Measurements from ENCODE around the gene RAD51AP2. TPM values are rescaled to one million over a fixed set of nuclear protein-coding genes. Genes with fewer than 3 reads are reported as not detected.

The RAD51AP2 gene
- total and polyA plus RNA-seq, 2 of the 13 experiments (the other 11 are each of a cell fraction or from before 2014, with no cell fraction given): 0.11 to 0.12 TPM

DNA sequence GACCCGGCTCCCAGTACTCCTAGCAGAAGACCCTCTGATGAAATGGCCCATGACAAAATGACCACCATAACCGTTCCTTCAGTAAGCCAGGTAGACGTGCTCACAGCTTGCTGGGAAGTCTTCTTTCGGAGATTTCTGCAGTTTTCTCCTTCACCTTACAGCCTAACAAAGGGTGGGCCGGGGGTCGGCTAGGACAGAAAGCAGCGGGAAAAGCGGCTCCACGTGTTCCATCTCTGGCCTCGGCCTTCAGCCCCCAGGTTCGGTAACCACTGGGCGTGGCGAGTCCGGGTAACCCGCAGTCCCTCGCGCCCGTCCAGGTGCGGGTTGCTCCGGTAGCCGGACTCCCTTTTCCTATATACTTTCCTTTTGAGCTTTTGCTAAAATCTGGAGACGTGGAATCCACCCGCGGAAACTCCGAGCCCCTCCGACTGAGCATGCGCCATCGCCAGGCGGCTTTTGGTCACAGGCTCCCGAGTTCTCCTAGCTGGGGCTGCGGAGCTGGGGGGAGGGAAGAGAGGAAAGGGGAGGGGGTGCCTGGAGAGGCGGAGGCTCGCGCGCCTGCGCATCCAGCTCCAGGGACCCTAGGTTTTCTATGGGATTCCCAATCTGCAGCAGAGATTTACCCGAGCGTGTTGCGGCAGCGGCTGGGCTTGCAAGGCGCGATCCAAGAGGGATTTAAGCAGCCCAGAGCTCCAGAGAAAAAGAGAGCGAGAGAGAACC, 22.0 kb upstream of the RAD51AP2 start, which contains the start of gene VSNL1 (continued):
- TF ChIP-seq, protein P1, sequence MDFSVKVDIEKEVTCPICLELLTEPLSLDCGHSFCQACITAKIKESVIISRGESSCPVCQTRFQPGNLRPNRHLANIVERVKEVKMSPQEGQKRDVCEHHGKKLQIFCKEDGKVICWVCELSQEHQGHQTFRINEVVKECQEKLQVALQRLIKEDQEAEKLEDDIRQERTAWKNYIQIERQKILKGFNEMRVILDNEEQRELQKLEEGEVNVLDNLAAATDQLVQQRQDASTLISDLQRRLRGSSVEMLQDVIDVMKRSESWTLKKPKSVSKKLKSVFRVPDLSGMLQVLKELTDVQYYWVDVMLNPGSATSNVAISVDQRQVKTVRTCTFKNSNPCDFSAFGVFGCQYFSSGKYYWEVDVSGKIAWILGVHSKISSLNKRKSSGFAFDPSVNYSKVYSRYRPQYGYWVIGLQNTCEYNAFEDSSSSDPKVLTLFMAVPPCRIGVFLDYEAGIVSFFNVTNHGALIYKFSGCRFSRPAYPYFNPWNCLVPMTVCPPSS (IDR thresholded peaks at IDR 0.05): no peak
- TF ChIP-seq MBD4 (IDR thresholded peaks at IDR 0.05; ENCODE audit: borderline replicate concordance, low read length) (no peak), MZF1 (CRISPR knock-in tag; IDR thresholded peaks at IDR 0.05; ENCODE audit: borderline replicate concordance) (no peak), ZNF264 (CRISPR knock-in tag; IDR thresholded peaks at IDR 0.05) (peak; percentile 75), KDM5A (IDR thresholded peaks at IDR 0.05; ENCODE audit: borderline replicate concordance, low read length) (peak; percentile 80; the same call in 1 of the 2 replicates), ZNF709 (CRISPR knock-in tag; IDR thresholded peaks at IDR 0.05) (no peak; the same call in 1 of the 2 replicates), ZNF557 (CRISPR knock-in tag; IDR thresholded peaks at IDR 0.05) (peak; percentile 42; the same call in 1 of the 2 replicates), BRD4 (CRISPR knock-in tag; IDR thresholded peaks at IDR 0.05) (no peak; the same call in 1 of the 2 replicates), ZNF850 (CRISPR knock-in tag; conservative IDR thresholded peaks at IDR 0.05) (no peak), TCF12 (IDR thresholded peaks at IDR 0.05) (no peak), TCF12 (CRISPR knock-in tag; IDR thresholded peaks at IDR 0.05) (no peak; the same call in 1 of the 2 replicates), MIER3 (CRISPR knock-in tag; IDR thresholded peaks at IDR 0.05; ENCODE audit: borderline replicate concordance) (peak; percentile 76; the same call in 1 of the 2 replicates), YY1 (IDR thresholded peaks at IDR 0.05; ENCODE audit: insufficient read depth, insufficient replicate concordance, low read depth, low read length) (peak; percentile 65), ZNF260 (CRISPR knock-in tag; IDR thresholded peaks at IDR 0.05; ENCODE audit: borderline replicate concordance, low read depth) (no peak), ZNF432 (CRISPR knock-in tag; IDR thresholded peaks at IDR 0.05; ENCODE audit: borderline replicate concordance) (no peak), ZNF616 (CRISPR knock-in tag; IDR thresholded peaks at IDR 0.05; ENCODE audit: low read depth) (no peak), ZBTB3 (CRISPR knock-in tag; IDR thresholded peaks at IDR 0.05; ENCODE audit: borderline replicate concordance, low read depth) (no peak), CAMTA2 (CRISPR knock-in tag; IDR thresholded peaks at IDR 0.05; ENCODE audit: borderline replicate concordance) (no peak), ZNF644 (CRISPR knock-in tag; IDR thresholded peaks at IDR 0.05; ENCODE audit: low read depth) (peak; percentile 13; the same call in 1 of the 2 replicates), FOXO1 (CRISPR knock-in tag; IDR thresholded peaks at IDR 0.05) (peak; percentile 35; the same call in 1 of the 2 replicates), MED1 (CRISPR knock-in tag; IDR thresholded peaks at IDR 0.05) (peak; percentile 66)
- TF ChIP-seq, protein P2, sequence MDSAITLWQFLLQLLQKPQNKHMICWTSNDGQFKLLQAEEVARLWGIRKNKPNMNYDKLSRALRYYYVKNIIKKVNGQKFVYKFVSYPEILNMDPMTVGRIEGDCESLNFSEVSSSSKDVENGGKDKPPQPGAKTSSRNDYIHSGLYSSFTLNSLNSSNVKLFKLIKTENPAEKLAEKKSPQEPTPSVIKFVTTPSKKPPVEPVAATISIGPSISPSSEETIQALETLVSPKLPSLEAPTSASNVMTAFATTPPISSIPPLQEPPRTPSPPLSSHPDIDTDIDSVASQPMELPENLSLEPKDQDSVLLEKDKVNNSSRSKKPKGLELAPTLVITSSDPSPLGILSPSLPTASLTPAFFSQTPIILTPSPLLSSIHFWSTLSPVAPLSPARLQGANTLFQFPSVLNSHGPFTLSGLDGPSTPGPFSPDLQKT (CRISPR knock-in tag; IDR thresholded peaks at IDR 0.05; ENCODE audit: borderline replicate concordance): 0 out of 2 replicates have a peak, but pooled peaks have one; percentile 16
- TF ChIP-seq, protein P3, sequence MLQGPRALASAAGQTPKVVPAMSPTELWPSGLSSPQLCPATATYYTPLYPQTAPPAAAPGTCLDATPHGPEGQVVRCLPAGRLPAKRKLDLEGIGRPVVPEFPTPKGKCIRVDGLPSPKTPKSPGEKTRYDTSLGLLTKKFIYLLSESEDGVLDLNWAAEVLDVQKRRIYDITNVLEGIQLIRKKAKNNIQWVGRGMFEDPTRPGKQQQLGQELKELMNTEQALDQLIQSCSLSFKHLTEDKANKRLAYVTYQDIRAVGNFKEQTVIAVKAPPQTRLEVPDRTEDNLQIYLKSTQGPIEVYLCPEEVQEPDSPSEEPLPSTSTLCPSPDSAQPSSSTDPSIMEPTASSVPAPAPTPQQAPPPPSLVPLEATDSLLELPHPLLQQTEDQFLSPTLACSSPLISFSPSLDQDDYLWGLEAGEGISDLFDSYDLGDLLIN (CRISPR knock-in tag; IDR thresholded peaks at IDR 0.05; ENCODE audit: borderline replicate concordance): peak; percentile 87; the same call in 1 of the 2 replicates
- TF ChIP-seq, protein P4, sequence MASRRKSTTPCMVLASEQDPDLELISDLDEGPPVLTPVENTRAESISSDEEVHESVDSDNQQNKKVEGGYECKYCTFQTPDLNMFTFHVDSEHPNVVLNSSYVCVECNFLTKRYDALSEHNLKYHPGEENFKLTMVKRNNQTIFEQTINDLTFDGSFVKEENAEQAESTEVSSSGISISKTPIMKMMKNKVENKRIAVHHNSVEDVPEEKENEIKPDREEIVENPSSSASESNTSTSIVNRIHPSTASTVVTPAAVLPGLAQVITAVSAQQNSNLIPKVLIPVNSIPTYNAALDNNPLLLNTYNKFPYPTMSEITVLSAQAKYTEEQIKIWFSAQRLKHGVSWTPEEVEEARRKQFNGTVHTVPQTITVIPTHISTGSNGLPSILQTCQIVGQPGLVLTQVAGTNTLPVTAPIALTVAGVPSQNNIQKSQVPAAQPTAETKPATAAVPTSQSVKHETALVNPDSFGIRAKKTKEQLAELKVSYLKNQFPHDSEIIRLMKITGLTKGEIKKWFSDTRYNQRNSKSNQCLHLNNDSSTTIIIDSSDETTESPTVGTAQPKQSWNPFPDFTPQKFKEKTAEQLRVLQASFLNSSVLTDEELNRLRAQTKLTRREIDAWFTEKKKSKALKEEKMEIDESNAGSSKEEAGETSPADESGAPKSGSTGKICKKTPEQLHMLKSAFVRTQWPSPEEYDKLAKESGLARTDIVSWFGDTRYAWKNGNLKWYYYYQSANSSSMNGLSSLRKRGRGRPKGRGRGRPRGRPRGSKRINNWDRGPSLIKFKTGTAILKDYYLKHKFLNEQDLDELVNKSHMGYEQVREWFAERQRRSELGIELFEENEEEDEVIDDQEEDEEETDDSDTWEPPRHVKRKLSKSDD (CRISPR knock-in tag; IDR thresholded peaks at IDR 0.05; ENCODE audit: low read depth): peak; percentile 72; the same call in 1 of the 2 replicates

Data from HepG2 (cell line).